ENCODE results near the gene PPP1R37.

DNA sequence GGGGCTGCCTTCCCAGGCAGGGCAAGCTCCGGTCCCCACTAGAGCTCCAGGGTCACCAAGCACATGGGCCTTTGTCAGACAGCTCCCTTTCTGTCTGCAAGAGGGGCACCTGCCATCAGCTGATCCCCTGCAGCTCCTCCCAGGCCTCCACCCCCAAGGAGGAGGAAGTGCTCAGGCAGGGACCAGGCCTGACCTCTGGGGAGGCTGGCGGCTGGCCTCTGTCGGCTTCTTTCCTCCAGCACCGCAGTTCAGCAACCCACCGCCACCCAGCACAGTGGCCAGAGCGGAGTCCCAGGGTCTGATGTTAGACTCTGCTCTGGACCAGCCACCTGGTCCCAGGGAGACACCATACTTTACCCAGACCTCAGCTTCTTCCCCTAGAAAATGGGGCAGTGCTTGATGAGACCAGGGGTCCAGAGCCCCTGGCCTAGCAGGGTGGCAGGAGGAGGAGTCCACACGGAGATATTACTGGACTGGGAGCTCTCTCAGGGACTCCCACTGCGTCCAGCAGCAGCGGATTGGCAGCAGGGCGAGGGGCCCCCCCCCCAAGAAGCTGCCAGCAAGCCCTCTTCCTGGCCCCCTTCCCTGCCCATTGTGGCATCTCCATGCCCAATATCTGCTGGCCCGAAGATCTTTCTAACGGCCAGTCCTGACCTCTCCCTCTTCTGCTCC lies 43.7 kb downstream of the PPP1R37 start:
- TF ChIP-seq, protein P1, sequence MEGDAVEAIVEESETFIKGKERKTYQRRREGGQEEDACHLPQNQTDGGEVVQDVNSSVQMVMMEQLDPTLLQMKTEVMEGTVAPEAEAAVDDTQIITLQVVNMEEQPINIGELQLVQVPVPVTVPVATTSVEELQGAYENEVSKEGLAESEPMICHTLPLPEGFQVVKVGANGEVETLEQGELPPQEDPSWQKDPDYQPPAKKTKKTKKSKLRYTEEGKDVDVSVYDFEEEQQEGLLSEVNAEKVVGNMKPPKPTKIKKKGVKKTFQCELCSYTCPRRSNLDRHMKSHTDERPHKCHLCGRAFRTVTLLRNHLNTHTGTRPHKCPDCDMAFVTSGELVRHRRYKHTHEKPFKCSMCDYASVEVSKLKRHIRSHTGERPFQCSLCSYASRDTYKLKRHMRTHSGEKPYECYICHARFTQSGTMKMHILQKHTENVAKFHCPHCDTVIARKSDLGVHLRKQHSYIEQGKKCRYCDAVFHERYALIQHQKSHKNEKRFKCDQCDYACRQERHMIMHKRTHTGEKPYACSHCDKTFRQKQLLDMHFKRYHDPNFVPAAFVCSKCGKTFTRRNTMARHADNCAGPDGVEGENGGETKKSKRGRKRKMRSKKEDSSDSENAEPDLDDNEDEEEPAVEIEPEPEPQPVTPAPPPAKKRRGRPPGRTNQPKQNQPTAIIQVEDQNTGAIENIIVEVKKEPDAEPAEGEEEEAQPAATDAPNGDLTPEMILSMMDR (IDR thresholded peaks at IDR 0.05), result no peak
- TF ChIP-seq EP300 (IDR thresholded peaks at IDR 0.05), result no peak

All from tibial nerve (tissue), 4 donors.